Activated naive CD4-positive, alpha-beta T cell treated with anti-CD3 and anti-CD28 coated beads, Interleukin-2, amount 10 ng/mL, durations not matched to agents 5 hours and 36 hours (primary cell): ENCODE data around the gene ARL10. TPM values are rescaled to one million over a fixed set of nuclear protein-coding genes. Genes with fewer than 3 reads are reported as not detected.

Experiments used
- microRNA-seq: library from miRNA; unstranded; fragments of <30 nt; microRNA quantifications from one replicate; pipeline ENCODE4 v1.2.0, GENCODE V29; 2022; ENCODE audit warnings: borderline microRNAs expressed, borderline replicate concordance
- total RNA-seq, 2 experiments: library from RNA; stranded (reverse); gene quantifications; one replicate each; pipeline ENCODE4 v1.2.3, GENCODE V29; 2021

ARL10 gene, protein sequence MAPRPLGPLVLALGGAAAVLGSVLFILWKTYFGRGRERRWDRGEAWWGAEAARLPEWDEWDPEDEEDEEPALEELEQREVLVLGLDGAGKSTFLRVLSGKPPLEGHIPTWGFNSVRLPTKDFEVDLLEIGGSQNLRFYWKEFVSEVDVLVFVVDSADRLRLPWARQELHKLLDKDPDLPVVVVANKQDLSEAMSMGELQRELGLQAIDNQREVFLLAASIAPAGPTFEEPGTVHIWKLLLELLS
- total RNA-seq: 10 to 100 TPM; 11.6 to 15.9 TPM

DNA sequence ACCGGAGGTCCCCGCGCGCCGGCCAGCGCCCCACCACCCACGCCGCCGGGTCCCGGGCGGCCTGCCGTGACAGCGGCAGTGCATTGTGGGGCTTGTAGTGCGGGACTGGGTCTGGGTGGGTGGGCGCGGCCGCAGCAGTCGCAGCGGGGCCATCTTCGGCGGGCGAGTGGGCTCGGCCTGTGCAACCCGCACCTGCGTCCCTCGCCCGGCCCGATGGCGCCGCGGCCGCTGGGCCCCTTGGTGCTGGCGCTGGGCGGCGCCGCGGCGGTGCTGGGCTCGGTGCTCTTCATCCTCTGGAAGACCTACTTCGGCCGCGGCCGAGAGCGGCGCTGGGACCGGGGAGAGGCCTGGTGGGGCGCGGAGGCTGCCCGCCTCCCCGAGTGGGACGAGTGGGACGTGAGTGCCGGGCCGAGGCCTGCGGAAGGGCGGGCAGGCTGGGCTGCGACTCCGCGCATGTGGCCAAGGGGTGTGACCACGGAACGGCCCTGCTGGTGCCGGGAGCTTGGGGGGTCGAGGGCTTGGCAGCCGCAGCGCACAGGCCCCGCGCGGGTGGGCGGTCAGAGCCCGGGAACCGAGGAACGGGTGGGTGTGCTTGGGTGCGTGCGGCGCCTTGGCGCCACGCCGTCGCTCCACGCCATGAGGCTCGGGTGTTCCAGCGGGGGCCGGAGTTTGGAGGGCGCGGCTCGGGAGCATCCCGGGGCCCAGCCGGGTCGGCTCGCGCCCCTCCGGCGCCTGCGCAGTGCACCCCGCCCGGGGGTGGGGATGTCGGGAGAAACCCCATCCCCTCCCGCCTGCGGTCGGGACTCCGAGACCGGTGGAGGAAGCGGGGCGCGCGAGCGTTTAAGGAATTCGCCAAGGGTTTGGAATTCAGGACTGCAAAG lies at the start of gene ARL10:
ARL10 (plus strand) TSS at position 137 of the 881 bp plus-strand sequence; CDS start at position 214, 77 bp downstream.

DNA sequence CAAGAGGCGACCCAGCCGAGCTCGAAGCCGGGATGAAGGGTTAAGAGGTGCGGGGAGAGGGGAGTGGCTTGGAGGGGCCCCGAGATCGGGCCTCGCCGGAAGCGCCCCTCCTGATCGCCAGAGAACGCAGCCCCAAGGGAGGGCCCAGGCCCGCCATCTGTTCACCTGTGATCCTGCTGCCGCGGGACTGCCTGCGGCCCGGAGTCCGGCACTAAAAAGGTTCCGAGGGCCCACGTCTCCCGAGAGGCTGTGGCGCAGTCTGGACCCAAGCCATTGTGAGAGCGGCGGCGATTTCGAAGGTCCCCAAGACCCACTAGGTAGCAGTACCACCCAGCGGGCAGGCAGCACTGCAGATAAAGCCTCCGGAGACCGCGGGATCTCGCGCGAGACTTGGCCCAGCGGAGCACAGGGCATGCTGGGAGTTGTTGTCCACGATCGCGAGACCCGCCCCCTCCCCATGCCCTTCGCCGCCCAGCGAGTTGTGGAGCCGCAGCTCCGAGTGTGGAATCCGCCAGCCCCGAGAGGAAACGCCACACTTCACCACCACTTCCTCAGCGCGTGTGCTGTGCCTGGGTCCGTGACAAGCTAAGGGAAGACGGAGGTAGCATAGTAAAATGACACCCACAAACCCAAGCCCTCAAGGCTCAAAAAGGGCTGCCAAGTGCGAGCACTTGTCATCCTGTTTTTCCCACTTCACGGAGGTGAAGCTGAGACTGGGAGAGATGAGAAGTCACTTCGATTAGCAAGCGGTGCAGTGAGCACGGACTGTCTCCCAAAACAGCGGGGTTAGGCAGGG lies 3.7 kb upstream of the ARL10 start, which contains the start of gene KIAA1191:
KIAA1191 (minus strand) TSS at position 328 of the 796 bp plus-strand sequence. CDS start 2,256 bp downstream, outside the sequence.

DNA sequence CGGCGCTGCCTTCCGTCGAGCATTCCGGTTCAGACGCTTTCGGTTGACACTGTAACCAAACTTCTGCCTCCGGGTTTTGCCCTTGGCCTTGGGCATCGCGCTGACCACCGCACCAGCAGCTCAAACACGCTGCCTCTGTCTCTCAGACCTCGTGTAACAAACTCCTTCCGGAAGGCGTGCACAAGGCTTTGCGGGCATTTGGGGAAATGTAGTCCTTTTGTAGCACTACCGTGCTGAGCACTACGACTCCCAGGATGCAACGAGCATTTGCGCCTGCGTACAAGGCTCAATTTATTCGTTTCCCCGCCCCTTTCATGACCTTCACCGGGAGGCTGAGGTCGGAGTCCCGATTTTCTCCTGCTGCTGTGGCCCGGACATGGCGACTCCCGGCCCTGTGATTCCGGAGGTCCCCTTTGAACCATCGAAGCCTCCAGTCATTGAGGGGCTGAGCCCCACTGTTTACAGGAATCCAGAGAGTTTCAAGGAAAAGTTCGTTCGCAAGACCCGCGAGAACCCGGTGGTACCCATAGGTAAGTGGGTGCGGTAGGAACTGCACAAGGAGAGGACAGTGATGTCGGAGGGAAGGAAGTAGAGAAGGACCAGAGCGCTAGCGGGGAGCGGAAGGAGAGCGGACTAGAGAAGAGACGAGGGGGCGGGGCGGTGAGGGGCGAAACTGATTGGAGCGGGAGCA lies 23.3 kb downstream of the ARL10 start, which contains the start of the genes HIGD2A and NOP16:
HIGD2A (plus strand) TSS at position 308 of the 691 bp plus-strand sequence; CDS start at position 377, 69 bp downstream.
NOP16 (minus strand) TSS at position 155 of the 691 bp plus-strand sequence; CDS start at position 96, 59 bp downstream.

DNA sequence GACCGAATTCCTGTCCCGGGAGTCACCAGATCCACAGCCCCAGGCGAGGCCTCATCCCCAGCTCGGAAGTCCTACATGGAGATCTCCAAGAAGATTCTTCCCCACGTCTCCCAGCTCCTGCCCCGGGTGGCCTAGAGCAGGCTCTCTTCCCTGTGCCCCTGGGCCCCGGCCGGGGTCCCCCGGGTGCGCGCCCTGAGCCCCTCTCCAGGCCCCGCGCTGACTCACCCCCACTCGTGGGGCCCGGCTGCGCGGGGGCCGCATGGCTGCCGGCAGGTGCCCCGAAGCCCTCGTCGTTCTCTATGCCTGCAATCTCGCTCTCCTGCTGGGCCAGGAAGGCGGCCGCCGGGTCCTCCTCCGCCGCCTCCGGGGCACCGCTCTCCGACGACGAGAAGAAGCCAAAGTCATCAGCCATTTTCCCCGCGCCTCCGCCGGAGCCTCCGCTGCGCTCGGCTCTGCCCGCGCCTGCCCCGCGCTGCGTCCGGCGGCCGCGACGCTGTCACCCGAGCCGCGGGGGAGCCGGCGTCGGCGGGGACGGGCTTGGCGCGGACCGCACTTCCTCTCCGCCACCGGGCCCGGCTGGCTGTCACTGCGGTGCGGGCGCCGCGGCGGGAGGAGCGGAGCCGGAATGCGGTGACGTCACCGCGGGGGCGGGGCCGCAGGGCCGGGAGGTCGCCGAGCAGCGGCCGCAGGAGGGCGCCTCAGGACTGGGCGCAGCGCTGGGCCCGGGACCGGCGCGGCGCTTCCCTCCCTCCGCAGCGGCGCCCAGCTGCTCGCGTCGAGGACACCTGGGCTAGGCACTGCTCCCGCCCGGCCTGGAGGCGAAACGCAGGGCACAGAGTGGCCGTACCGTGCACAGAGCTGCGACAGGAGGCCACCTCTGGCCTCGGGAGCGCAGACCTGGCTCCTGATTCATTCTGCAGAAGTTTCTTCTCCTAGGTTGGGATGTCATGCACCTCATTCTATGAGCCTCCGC lies 51.0 kb downstream of the ARL10 start, which contains the start of gene CLTB:
CLTB (minus strand) TSS at position 588 of the 973 bp plus-strand sequence; CDS start at position 412, 176 bp downstream.

Small RNA genes lying within 50 kb of the gene (microRNA-seq; reads per million reads assigned to microRNA genes)
- 1.3 reads per million for gene MIR1271

Other genes with a start within 250 kb of the ARL10 start
- 10 to 100 TPM; 28.9 to 29.3 TPM for gene SIMC1, start 127.1 kb upstream of the ARL10 start, total RNA-seq
- 10 to 100 TPM; 50.8 to 51.1 TPM for gene KIAA1191, start 3.7 kb upstream of the ARL10 start, total RNA-seq
- gene NOP16, start 23.1 kb downstream of the ARL10 start, total RNA-seq: 10 to 100 TPM; 29.3 to 29.7 TPM
- 100 to 1,000 TPM; 185 to 189 TPM for gene HIGD2A, start 23.3 kb downstream of the ARL10 start, total RNA-seq
- 10 to 100 TPM; 54.6 to 58.6 TPM for gene CLTB, start 51.1 kb downstream of the ARL10 start, total RNA-seq
- 10 to 100 TPM; 32.6 to 34.7 TPM for gene FAF2, start 82.9 kb downstream of the ARL10 start, total RNA-seq
- gene RNF44, start 171.9 kb downstream of the ARL10 start, total RNA-seq: 100 to 1,000 TPM; 161 to 165 TPM
- 1 to 10 TPM; 1.9 to 2.1 TPM for gene CDHR2, start 183.9 kb downstream of the ARL10 start, total RNA-seq
- gene GPRIN1, start 244.7 kb downstream of the ARL10 start, total RNA-seq: 1 to 10 TPM; 2.2 to 2.3 TPM